ENCODE data around the gene SMURF2. TPM values are rescaled to one million over a fixed set of nuclear protein-coding genes. Genes with fewer than 3 reads are reported as not detected.

SMURF2 gene
- total and polyA plus RNA-seq, 9 of the 15 experiments (the other 6 are each of a cell fraction or from before 2014, with no cell fraction given): 3.8 to 22.0 (median 14.8) TPM

DNA sequence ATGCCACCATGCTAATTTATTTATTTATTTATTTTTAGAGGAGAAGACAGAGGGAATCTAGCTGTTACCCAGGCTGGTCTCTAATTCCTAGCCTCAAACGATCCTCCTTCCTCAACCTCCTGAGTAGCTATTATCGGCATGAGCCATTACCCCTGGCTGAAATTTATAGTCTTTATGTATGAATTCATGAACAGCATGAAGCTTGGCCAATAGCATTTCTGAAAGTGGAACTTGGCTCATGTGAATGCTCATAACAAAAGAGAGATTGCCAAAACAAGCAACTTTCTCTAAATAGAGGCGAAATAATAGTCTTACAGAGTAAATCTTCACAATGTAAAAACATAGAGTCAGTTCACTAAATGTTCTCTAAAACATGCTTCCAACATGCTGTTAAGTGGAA lies 30.1 kb upstream of the SMURF2 start:
- BruUV-seq (replicated peaks): no TSS peak
- Histone ChIP-seq H3K4me3 (no peak overlapping the region), H3K36me3 (ENCODE audit: control insufficient read depth, insufficient read depth, low read length) (no peaks in the 10 kb centered on the region), H3K79me2 (ENCODE audit: control insufficient read depth, insufficient read depth, low read length) (no peaks in the 10 kb centered on the region), H2AFZ (ENCODE audit: low read depth, low read length) (no peak overlapping the region), H3K27me3 (ENCODE audit: control insufficient read depth in 2 of 2, insufficient read depth in 2 of 2, low read length in 2 of 2) (no peaks in the 10 kb centered on the region; a peak in 1 of 5 replicates), H3K9me1 (ENCODE audit: control insufficient read depth, insufficient read depth, low read length) (no peaks in the 10 kb centered on the region), H3K9me3 (replicated peaks; ENCODE audit: control insufficient read depth, insufficient read depth, low read depth, low read length) (no peaks in the 10 kb centered on the region), H3K4me2 (ENCODE audit: insufficient read depth, low read length) (no peak overlapping the region), H3K27ac (ENCODE audit: extremely low read depth, low read depth, low read length) (no peak overlapping the region), H3K9ac (ENCODE audit: insufficient read depth in 1 of 2, low read depth in 2 of 2, low read length in 2 of 2) (no peak overlapping the region), H3K4me1 (replicated peaks in 1 of 2; ENCODE audit: control insufficient read depth in 2 of 2, insufficient read depth in 2 of 2, low read length in 2 of 2) (peaks cover 0 to 2% of the 10 kb centered on the region in 2 experiments; a peak in 1 of 5 replicates), H4K20me1 (replicated peaks; ENCODE audit: control insufficient read depth, insufficient read depth, low read length) (no peaks in the 10 kb centered on the region)
- no peak for DNase-seq (ENCODE audit: extremely low read depth in 1 of 4, low spot score in 3 of 4)
- intact Hi-C loops (cut with micrococcal nuclease): no loop called here
- ATAC-seq: no peak
- TF ChIP-seq XRCC4 (IDR thresholded peaks at IDR 0.05; ENCODE audit: extremely low read depth, insufficient read depth, insufficient read length) (no peak), SMAD3 (CRISPR knock-in tag; conservative IDR thresholded peaks at IDR 0.05) (no peak), ZNF77 (CRISPR knock-in tag; IDR thresholded peaks at IDR 0.05) (no peak), SAFB2 (IDR thresholded peaks at IDR 0.05; ENCODE audit: borderline replicate concordance, low read depth, low read length, severe bottlenecking) (no peak), ZNF444 (CRISPR knock-in tag; IDR thresholded peaks at IDR 0.05) (no peak), CAMTA2 (CRISPR knock-in tag; conservative IDR thresholded peaks at IDR 0.05) (no peak), FOS (IDR thresholded peaks at IDR 0.05; ENCODE audit: extremely low read depth, insufficient read length) (no peak), IFI16 (CRISPR knock-in tag; IDR thresholded peaks at IDR 0.05) (no peak), SREBF1 (IDR thresholded peaks at IDR 0.05; ENCODE audit: borderline replicate concordance, low read depth, low read length) (no peak), ZNF766 (CRISPR knock-in tag; conservative IDR thresholded peaks at IDR 0.05) (no peak), ZNF143 (CRISPR knock-in tag; IDR thresholded peaks at IDR 0.05) (no peak), LEF1 (IDR thresholded peaks at IDR 0.05) (no peak), GATA2 (CRISPR knock-in tag; IDR thresholded peaks at IDR 0.05) (no peak)
- ChIA-PET POLR2A (interaction anchor here (0.7 to 0.9 kb wide), 3 partner anchors 14 to 22 kb away, joined by 3 to 4 read pairs (median 3); no protein-coding TSS in a partner anchor), CTCF (ENCODE audit: low intra/inter-chr PET ratio) (no interaction called here)
- WGBS (ENCODE audit: insufficient coverage, low coverage, missing lambda C conversion rate): 45% methylated on average over 3 of the region's 3 CpGs
- in situ Hi-C loops (cut with MboI): no loop called here
- FAIRE-seq: peak; percentile 42

All from K562 (cell line).